ENCODE measurements around the gene TEKTIP1.

- no peak for TF ChIP-seq YY1 (IDR thresholded peaks at IDR 0.05; ENCODE audit: insufficient read depth, insufficient read length)
- TF ChIP-seq ZNF274 (IDR thresholded peaks at IDR 0.05; ENCODE audit: low read depth, low read length): no peak
- TF ChIP-seq SUZ12 (IDR thresholded peaks at IDR 0.05; ENCODE audit: extremely low read depth, insufficient read depth, insufficient read length): no peak
Observed at GRCh38 chr19:3548606-3549005, 9.6 kb downstream of the TEKTIP1 start.

Measured in NT2/D1 (cell line).